OCI-LY1 (cell line): ENCODE results near the gene ID2.

ENCODE experiments used
- H2AFZ ChIP-seq: fragments of 200-600 bp; sonication (generic), shearing (Covaris generic); 2 replicates; pipeline ENCODE4 v1.6.0; 2014; ENCODE audit warnings: antibody characterized with exemption, mild to moderate bottlenecking, low read length
- H3F3A ChIP-seq: fragments of 200-600 bp; sonication (generic), shearing (Covaris generic); 2 replicates; pipeline ENCODE4 v1.6.0; 2014; ENCODE audit warnings: mild to moderate bottlenecking, antibody characterized with exemption, low read length, moderate library complexity; ENCODE audit not compliant: insufficient read depth
- H3K27ac ChIP-seq: fragments of 200-600 bp; sonication (generic); 2 replicates; pipeline ENCODE4 v1.5.1; 2014; ENCODE audit warnings: low read length, mixed run types, mild to moderate bottlenecking, low read depth; ENCODE audit not compliant: poor library complexity, severe bottlenecking
- H3K27me3 ChIP-seq: fragments of 200-600 bp; sonication (generic); 2 replicates; pipeline ENCODE4 v1.6.0; 2014; ENCODE audit warnings: antibody characterized with exemption, mild to moderate bottlenecking, low read length, moderate library complexity; ENCODE audit not compliant: insufficient read depth
- H3K36me3 ChIP-seq: fragments of 200-600 bp; sonication (generic); 2 replicates; pipeline ENCODE4 v1.6.1; 2014; ENCODE audit warnings: mild to moderate bottlenecking, antibody characterized with exemption, low read length, moderate library complexity, mixed read lengths; ENCODE audit not compliant: insufficient read depth
- H3K4me1 ChIP-seq: fragments of 200-600 bp; sonication (generic); 2 replicates; pipeline ENCODE4 v1.5.1; 2014; ENCODE audit warnings: mild to moderate bottlenecking, low read length, moderate library complexity; ENCODE audit not compliant: insufficient read depth, severe bottlenecking
- H3K4me2 ChIP-seq: fragments of 200-600 bp; sonication (generic), shearing (Covaris generic); 2 replicates; pipeline ENCODE4 v1.6.1; 2014; ENCODE audit warnings: low read length
- H3K4me3 ChIP-seq: fragments of 200-600 bp; sonication (generic); 2 replicates; pipeline ENCODE4 v1.5.1; 2014; ENCODE audit warnings: low read length, low read depth, mild to moderate bottlenecking, mixed read lengths; ENCODE audit not compliant: poor library complexity, severe bottlenecking
- H3K79me2 ChIP-seq: fragments of 200-600 bp; shearing (Covaris generic); 2 replicates; pipeline ENCODE4 v1.6.1; 2016; ENCODE audit warnings: mixed run types, low read length, mixed read lengths; ENCODE audit not compliant: insufficient read depth
- H3K9ac ChIP-seq: fragments of 200-600 bp; sonication (generic), shearing (Covaris generic); 2 replicates; pipeline ENCODE4 v1.6.1; 2014; ENCODE audit warnings: mild to moderate bottlenecking, low read length, mixed read lengths
- H3K9me2 ChIP-seq: fragments of 200-600 bp; sonication (generic), shearing (Covaris generic); 2 replicates; pipeline ENCODE4 v1.6.1; 2014; ENCODE audit warnings: low read depth, mild to moderate bottlenecking, low read length, mixed read lengths
- H3K9me3 ChIP-seq: fragments of 200-600 bp; shearing (Covaris generic); 2 replicates; pipeline ENCODE4 v1.6.1; 2014; ENCODE audit warnings: low read length, mixed read lengths
- H4K20me1 ChIP-seq: fragments of 200-600 bp; sonication (generic), shearing (Covaris generic); 2 replicates; pipeline ENCODE4 v1.6.0; 2016; ENCODE audit warnings: mild to moderate bottlenecking, low read length; ENCODE audit not compliant: insufficient read depth
- EZH2 ChIP-seq: fragments of 200-600 bp; sonication (generic), shearing (Covaris generic); IDR thresholded peaks from 2 replicates; pipeline ENCODE4 v1.8.0; 2017; ENCODE audit warnings: borderline replicate concordance, mixed run types, mild to moderate bottlenecking, antibody characterized with exemption, low read length, moderate library complexity, mixed read lengths
- TF ChIP-seq, protein P1 (sequence below): fragments of 200-600 bp; sonication (generic), shearing (Covaris generic); IDR thresholded peaks from 2 replicates; pipeline ENCODE4 v1.5.1; 2017; ENCODE audit warnings: mild to moderate bottlenecking, antibody characterized with exemption, low read length, moderate library complexity, mixed read lengths

Gene ID2

DNA sequence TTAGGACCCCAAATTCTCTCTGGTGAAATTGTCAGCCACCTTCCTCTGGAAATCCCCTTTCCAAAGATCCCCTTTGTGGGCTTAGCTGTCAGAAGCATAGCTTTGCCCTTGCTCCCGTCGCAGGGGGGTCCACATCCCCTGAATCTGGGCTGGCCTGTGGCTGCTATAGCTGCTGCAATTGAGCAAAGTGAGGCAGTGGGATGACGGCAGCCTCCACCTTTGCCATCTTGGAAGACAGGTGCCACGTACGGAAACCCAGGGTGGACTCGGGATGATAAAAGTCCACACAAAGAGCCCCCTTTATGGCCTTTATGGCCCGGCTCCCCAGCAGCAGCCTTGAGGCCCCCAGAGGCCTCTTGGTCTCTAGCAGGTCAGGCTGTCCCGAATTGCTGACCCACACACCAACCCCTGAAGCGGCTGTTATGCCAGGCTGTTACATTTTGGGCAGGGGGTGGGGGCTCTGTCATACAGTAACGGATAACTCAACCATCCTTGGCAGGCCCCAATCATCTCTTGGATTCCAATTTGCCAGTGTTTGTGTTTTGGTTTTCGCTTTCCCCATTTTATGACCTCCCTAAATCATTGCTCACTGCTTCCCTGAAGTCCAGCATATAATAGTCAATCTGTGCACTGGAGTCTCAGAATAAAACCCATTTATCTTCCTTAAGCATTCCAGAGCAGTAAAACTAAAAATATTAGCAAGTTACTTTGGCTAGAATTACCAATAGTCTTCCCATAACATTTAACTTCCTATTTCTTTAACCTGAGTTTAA lies 33.2 kb upstream of the ID2 start:
- Histone ChIP-seq H3K36me3 (no peaks in the 10 kb centered on the region), H2AFZ (no peak overlapping the region), H3K4me3 (no peak overlapping the region), H3K9me3 (peaks cover 9% of the 10 kb centered on the region; the same call in 1 of the 2 replicates), H3K9me2 (no peaks in the 10 kb centered on the region), H3K4me2 (no peak overlapping the region), H3K27ac (no peak overlapping the region), H4K20me1 (no peaks in the 10 kb centered on the region), H3K4me1 (peaks cover 11% of the 10 kb centered on the region), H3K9ac (no peak overlapping the region), H3K79me2 (no peaks in the 10 kb centered on the region), H3K27me3 (no peaks in the 10 kb centered on the region), H3F3A (no peaks in the 10 kb centered on the region)
- TF ChIP-seq, protein P1, sequence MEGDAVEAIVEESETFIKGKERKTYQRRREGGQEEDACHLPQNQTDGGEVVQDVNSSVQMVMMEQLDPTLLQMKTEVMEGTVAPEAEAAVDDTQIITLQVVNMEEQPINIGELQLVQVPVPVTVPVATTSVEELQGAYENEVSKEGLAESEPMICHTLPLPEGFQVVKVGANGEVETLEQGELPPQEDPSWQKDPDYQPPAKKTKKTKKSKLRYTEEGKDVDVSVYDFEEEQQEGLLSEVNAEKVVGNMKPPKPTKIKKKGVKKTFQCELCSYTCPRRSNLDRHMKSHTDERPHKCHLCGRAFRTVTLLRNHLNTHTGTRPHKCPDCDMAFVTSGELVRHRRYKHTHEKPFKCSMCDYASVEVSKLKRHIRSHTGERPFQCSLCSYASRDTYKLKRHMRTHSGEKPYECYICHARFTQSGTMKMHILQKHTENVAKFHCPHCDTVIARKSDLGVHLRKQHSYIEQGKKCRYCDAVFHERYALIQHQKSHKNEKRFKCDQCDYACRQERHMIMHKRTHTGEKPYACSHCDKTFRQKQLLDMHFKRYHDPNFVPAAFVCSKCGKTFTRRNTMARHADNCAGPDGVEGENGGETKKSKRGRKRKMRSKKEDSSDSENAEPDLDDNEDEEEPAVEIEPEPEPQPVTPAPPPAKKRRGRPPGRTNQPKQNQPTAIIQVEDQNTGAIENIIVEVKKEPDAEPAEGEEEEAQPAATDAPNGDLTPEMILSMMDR, result no peak
- no peak for TF ChIP-seq EZH2

DNA sequence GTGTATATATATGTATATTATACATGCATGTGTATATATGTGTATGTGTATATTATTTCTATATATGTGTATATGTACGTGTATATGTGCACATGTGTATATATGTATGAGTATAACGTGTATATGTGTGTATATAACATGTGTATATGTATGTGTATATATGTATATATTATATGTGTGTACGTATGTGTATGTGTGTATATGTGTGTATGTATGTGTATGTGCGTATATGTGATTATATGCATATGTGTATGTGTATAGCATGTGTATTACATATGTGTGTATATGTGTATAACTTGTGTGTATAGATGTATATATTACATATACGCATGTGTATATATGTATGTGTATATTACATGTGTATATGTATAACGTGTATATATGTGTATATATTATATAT lies 32.1 kb upstream of the ID2 start:
- TF ChIP-seq EZH2, result no peak
- TF ChIP-seq, protein P1, result no peak
- Histone ChIP-seq H3K9ac (no peak overlapping the region), H3K4me3 (no peak overlapping the region), H3K79me2 (no peaks in the 10 kb centered on the region), H3K4me1 (peaks cover 14% of the 10 kb centered on the region), H3K4me2 (no peak overlapping the region), H3K36me3 (no peaks in the 10 kb centered on the region), H2AFZ (no peak overlapping the region), H3K27ac (no peak overlapping the region), H3F3A (no peaks in the 10 kb centered on the region), H3K9me3 (peaks cover 9% of the 10 kb centered on the region; the same call in 1 of the 2 replicates), H3K9me2 (no peaks in the 10 kb centered on the region), H3K27me3 (no peaks in the 10 kb centered on the region), H4K20me1 (no peaks in the 10 kb centered on the region)

DNA sequence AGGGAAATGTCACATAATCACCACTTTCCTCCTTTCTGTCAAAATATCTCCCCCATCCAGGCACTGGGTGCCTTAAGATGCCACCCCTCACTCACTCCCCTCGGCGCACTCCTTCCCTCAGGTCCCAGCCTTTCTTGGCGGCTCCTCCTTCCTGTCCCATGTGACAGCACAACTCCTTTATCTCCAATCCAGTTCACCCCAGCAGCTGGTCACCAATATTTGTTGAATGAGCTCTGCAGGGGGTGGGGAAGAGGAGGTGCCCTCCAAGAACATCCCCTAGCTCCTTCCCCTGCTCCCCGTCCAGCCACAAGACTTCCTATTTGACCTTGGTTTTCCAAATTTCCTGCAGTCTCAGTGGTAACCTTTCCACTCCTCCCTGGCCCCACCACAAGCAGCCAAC lies 31.6 kb upstream of the ID2 start:
- Histone ChIP-seq H3K27ac (no peak overlapping the region), H3F3A (no peaks in the 10 kb centered on the region), H3K79me2 (no peaks in the 10 kb centered on the region), H3K4me1 (peaks cover 14% of the 10 kb centered on the region), H2AFZ (no peak overlapping the region), H3K36me3 (no peaks in the 10 kb centered on the region), H4K20me1 (no peaks in the 10 kb centered on the region), H3K4me3 (no peak overlapping the region), H3K27me3 (no peaks in the 10 kb centered on the region), H3K9ac (no peak overlapping the region), H3K9me2 (no peaks in the 10 kb centered on the region), H3K9me3 (peaks cover 9% of the 10 kb centered on the region; the same call in 1 of the 2 replicates), H3K4me2 (no peak overlapping the region)
- TF ChIP-seq, protein P1, result no peak
- no peak for TF ChIP-seq EZH2
